OCI-LY7 (cell line): ENCODE results near the gene NAA30. TPM values are rescaled to one million over a fixed set of nuclear protein-coding genes. Genes with fewer than 3 reads are reported as not detected.

Source experiments
- BruUV-seq: library from RNA; stranded (reverse); fragments of 400-500 nt; replicated peaks from 2 replicates; lab custom pipeline; 2021; lab: Mats Ljungman, UMichigan
- CTCF ChIA-PET: fragments of 300-600 bp; sonication (Branson Sonifier 250); formaldehyde crosslinking; loops from one replicate; lab custom pipeline; 2022; ENCODE audit warnings: antibody characterized with exemption; ENCODE audit not compliant: unreplicated experiment; lab: Charles Lee
- POLR2A ChIA-PET: fragments of 300-600 bp; sonication (Branson Sonifier 250); formaldehyde crosslinking; loops from one replicate; lab custom pipeline; 2022; ENCODE audit warnings: antibody characterized with exemption; lab: Charles Lee
- DNase-seq: peaks from one replicate; pipeline ENCODE4 v3.0.0-alpha.2; 2015; ENCODE audit warnings: low spot score
- H2AFZ ChIP-seq: fragments of 200-600 bp; sonication (generic), shearing (Covaris generic); 2 replicates; pipeline ENCODE4 v1.6.1; 2014; ENCODE audit warnings: mild to moderate bottlenecking, antibody characterized with exemption, low read length, moderate library complexity
- H3K27ac ChIP-seq: fragments of 200-600 bp; sonication (generic); 2 replicates; pipeline ENCODE4 v1.5.1; 2014; ENCODE audit warnings: mixed run types, low read depth, mild to moderate bottlenecking, moderate library complexity, low read length, inconsistent platforms; ENCODE audit not compliant: poor library complexity, severe bottlenecking
- H3K36me3 ChIP-seq: fragments of 200-600 bp; sonication (generic); 2 replicates; pipeline ENCODE4 v1.6.1; 2014; ENCODE audit warnings: mild to moderate bottlenecking, antibody characterized with exemption, low read length, moderate library complexity, mixed read lengths; ENCODE audit not compliant: insufficient read depth
- H3K4me1 ChIP-seq: fragments of 200-600 bp; sonication (generic); 2 replicates; pipeline ENCODE4 v1.5.1; 2014; ENCODE audit warnings: mild to moderate bottlenecking, low read length; ENCODE audit not compliant: insufficient read depth, poor library complexity, severe bottlenecking
- H3K4me2 ChIP-seq: fragments of 200-600 bp; sonication (generic); 2 replicates; pipeline ENCODE4 v1.6.1; 2014; ENCODE audit warnings: mild to moderate bottlenecking, low read length
- H3K4me3 ChIP-seq: fragments of 200-600 bp; sonication (generic); 2 replicates; pipeline ENCODE4 v1.5.1; 2014; ENCODE audit warnings: mild to moderate bottlenecking, low read depth, low read length; ENCODE audit not compliant: poor library complexity, severe bottlenecking
- H3K79me2 ChIP-seq: fragments of 200-600 bp; sonication (generic); 2 replicates; pipeline ENCODE4 v1.6.1; 2016; ENCODE audit warnings: low read depth, mild to moderate bottlenecking, low read length, moderate library complexity, mixed read lengths; ENCODE audit not compliant: insufficient read depth
- H3K9me2 ChIP-seq: fragments of 200-600 bp; sonication (generic); 2 replicates; pipeline ENCODE4 v1.6.1; 2016; ENCODE audit warnings: mild to moderate bottlenecking, low read length, mixed read lengths; ENCODE audit not compliant: insufficient read depth
- H3K9me3 ChIP-seq: fragments of 200-600 bp; sonication (generic); 2 replicates; pipeline ENCODE4 v1.6.1; 2014; ENCODE audit warnings: mild to moderate bottlenecking, mixed run types, low read length, mixed read lengths
- H4K20me1 ChIP-seq: fragments of 200-600 bp; sonication (generic); 2 replicates; pipeline ENCODE4 v1.6.1; 2014; ENCODE audit warnings: mild to moderate bottlenecking, antibody characterized with exemption, low read length, moderate library complexity, mixed read lengths; ENCODE audit not compliant: insufficient read depth
- EZH2phosphoT487 ChIP-seq: fragments of 200-600 bp; sonication (generic); IDR thresholded peaks from 2 replicates; pipeline ENCODE4 v1.6.1; 2018; ENCODE audit warnings: low read depth, borderline replicate concordance, mild to moderate bottlenecking, mixed run types, antibody characterized with exemption, low read length, moderate library complexity, mixed read lengths
- intact Hi-C: fragments of 100-400 bp; cut with micrococcal nuclease; formaldehyde crosslinking; loops from one replicate; pipeline ENCODE4 v1.10.0; 2022; ENCODE audit not compliant: unreplicated experiment
- total RNA-seq, 2 experiments: library from RNA; depleted of rRNA in 1 of 2; stranded (reverse); fragments of >200 nt in 1 of 2; shearing (Covaris generic) in 1 of 2; gene quantifications; 2 replicates each; pipeline ENCODE4 v1.2.3, GENCODE V29; 2014 to 2022
- TF ChIP-seq, protein P1 (sequence below): fragments of 200-600 bp; sonication (generic); conservative IDR thresholded peaks from 2 replicates; pipeline ENCODE4 v1.5.1; 2014; ENCODE audit warnings: mild to moderate bottlenecking, antibody characterized with exemption, low read length, moderate library complexity, mixed read lengths

The NAA30 gene
- total RNA-seq, 2 experiments from 2014 or later, result 7.4 to 18.1 TPM

DNA sequence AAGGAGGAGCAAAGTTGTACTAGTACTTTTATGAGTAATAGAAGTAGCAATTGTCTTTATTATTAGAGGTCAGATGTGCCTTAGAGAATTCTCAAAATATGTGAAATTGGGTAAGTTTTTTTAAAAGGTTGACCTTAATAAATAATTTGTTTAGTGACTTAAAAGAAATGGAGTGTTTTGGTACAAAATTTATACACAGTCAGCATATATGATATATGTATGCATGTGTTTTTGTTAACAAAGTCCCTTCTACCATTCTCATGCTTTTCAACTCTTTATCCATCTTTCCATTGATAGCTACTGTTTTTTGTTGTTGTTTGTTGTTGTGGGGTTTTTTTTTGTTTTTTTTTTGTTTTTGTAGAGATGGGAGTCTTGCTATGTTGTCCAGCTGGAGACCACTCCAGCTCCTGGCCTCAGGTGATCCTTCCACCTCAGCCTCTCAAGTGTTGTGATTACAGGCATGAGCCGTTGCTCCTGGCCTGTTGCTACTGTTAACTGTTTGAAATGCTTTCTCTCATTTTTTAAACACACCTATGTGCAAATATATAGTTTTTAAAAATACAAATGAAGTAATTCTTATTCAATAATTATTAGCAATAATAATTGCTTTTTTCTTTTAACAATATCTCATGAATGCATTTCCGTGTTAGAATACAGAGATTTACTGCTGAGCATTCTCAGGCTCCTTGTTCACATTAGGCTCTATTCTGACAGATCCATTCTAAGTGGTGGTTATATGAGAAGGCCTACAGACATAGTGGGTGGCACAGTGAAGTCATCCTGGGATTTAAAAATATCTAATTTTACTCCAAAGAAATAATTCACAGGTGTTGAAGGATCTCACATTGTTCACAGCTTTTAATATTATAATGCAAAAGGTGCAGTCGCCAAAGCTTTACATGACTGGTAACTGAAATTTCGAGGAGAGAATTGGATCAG, 10.4 kb downstream of the NAA30 start:
- H3K27ac ChIP-seq, result no peak overlapping the region
- TF ChIP-seq EZH2phosphoT487, result no peak
- TF ChIP-seq, protein P1, sequence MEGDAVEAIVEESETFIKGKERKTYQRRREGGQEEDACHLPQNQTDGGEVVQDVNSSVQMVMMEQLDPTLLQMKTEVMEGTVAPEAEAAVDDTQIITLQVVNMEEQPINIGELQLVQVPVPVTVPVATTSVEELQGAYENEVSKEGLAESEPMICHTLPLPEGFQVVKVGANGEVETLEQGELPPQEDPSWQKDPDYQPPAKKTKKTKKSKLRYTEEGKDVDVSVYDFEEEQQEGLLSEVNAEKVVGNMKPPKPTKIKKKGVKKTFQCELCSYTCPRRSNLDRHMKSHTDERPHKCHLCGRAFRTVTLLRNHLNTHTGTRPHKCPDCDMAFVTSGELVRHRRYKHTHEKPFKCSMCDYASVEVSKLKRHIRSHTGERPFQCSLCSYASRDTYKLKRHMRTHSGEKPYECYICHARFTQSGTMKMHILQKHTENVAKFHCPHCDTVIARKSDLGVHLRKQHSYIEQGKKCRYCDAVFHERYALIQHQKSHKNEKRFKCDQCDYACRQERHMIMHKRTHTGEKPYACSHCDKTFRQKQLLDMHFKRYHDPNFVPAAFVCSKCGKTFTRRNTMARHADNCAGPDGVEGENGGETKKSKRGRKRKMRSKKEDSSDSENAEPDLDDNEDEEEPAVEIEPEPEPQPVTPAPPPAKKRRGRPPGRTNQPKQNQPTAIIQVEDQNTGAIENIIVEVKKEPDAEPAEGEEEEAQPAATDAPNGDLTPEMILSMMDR, result no peak
- no peak overlapping the region for H2AFZ ChIP-seq
- intact Hi-C loops, result no loop called here
- H3K4me3 ChIP-seq, result no peak overlapping the region
- no peak for DNase-seq
- no peaks in the 10 kb centered on the region for H3K9me2 ChIP-seq
- H3K4me1 ChIP-seq, result no peaks in the 10 kb centered on the region
- H3K4me2 ChIP-seq, result no peak overlapping the region
- ChIA-PET CTCF (no interaction called here), POLR2A (interaction anchor here (0.7 to 1.3 kb wide), 3 partner anchors 63 to 943 kb away, joined by 3 to 5 read pairs (median 4); no protein-coding TSS in a partner anchor)
- H4K20me1 ChIP-seq, result no peaks in the 10 kb centered on the region
- H3K9me3 ChIP-seq, result no peaks in the 10 kb centered on the region
- H3K79me2 ChIP-seq, result no peaks in the 10 kb centered on the region
- H3K36me3 ChIP-seq, result peaks cover 65% of the 10 kb centered on the region
- BruUV-seq, result no TSS peak

DNA sequence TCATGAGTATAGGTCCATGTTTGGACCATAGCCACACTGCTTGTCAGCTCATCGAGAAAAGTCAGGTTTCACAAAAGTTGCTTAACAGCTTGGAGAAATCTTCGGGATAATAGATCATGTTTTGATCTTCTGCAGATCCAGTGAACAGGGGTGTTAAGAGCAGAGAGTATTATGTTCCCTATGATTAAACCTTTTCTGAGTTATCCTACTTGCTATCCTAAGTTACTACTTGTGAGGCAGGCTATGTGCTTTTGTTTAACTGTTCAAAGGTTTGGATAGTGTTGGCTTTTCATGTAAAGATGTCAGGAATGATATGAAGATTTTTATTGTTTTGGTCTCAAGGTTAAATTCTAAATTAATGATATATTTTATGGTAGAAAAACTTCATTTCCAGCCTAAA, 11.1 kb downstream of the NAA30 start:
- BruUV-seq, result no TSS peak
- no peaks in the 10 kb centered on the region for H3K79me2 ChIP-seq
- no peak overlapping the region for H3K27ac ChIP-seq
- no peaks in the 10 kb centered on the region for H3K4me1 ChIP-seq
- H2AFZ ChIP-seq, result no peak overlapping the region
- DNase-seq, result no peak
- H3K9me2 ChIP-seq, result no peaks in the 10 kb centered on the region
- intact Hi-C loops, result no loop called here
- no peak overlapping the region for H3K4me3 ChIP-seq
- H3K4me2 ChIP-seq, result no peak overlapping the region
- TF ChIP-seq EZH2phosphoT487, result no peak
- TF ChIP-seq, protein P1, result no peak
- CTCF ChIA-PET, result no interaction called here
- POLR2A ChIA-PET, result interaction anchor here (1.3 kb wide), 1 partner anchor 63 kb away, joined by 5 read pairs; no protein-coding TSS in a partner anchor
- H3K9me3 ChIP-seq, result no peaks in the 10 kb centered on the region
- H4K20me1 ChIP-seq, result no peaks in the 10 kb centered on the region
- peaks cover 67% of the 10 kb centered on the region for H3K36me3 ChIP-seq
